DMS153 (cell line): ENCODE measurements around the gene MRPS24.

ENCODE experiments used
- DNase-seq: peaks from one replicate; lab custom pipeline; 2025; lab: John Stamatoyannopoulos, UW

Gene MRPS24

DNA sequence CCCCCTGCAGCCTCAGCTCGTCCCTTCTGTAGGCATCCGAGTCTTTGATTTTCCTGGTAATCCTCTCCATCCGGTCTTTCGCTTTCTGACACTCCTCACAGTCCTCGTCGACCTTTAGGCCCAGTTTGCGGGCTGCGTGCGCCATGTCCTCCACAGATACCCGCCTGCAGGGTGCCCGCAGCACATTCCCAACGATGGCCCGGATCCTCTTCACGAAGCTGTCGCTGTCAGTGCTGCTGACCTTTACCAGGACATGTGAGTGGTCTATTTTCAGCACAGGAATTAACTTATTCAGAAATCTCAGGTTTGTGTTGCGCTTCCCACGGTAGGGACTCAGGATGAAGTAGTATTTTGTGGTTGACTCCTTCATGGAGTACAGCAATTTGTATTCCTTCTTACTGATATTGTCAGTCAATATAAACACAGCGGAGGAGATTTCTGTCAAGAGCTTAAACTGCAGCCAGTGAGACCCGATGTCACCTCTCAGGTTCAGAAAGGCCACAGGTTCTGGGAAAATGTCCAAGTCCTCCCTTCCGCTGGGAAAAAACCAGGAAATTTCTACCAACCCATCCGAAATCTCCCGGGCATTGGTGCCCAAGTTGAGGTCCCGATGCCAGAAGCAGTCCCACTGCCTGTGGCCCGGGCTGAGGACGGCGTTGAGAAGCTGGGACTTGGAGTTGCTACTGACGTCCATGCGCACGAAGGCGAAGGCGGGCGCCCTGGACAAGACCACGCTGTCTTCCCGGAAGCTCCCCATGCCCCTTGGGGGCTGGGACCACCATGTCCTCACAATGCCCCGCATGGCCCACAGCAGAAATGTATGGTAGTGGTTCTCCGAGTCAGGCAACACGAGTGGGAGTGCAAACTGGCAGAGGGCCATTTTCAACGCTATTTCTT, 8.9 kb upstream of the MRPS24 start:
- DNase-seq: no peak

DNA sequence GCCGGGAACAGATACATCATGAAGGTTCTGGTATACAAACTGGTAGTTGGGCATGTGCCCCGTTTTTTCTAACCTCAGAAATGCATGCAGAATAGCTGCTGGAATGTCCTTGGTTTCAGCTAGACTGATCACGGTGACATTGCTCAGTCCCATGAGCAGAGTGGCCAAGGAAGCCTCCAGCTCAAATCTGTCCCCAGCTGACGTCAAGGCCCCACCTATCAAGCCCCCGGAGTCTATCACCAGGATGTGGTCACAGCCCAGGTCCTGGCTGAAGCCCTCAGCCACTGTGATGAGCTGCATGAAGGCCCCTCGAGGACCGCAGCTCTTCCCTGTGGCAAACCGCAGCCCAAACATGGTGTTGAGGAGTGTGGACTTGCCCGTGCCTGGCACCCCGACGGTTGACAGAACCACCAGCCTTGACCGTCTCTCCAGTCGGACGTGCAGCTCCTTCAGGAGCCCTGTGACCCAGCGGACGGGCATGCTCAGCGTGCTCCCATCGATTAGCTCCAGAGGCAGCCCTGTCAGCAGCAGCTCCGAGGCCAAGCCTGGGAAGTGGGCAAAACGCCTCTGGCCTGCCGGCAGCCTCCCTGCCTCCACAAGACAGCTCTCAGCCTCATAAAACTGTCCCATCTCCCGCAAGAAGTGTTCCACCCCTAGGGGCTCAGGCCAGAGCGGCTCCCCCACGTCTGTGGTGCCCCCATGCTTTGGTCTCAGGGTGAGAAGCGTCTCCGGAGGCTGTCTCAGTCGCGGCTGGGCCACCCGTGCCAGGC, 7.8 kb upstream of the MRPS24 start:
- no peak for DNase-seq

GRCh38 chr7:43876241-43876640, 6.9 kb upstream of the MRPS24 start:
- no peak for DNase-seq

GRCh38 chr7:43873300-43873699, 4.0 kb upstream of the MRPS24 start:
- DNase-seq: no peak

DNA sequence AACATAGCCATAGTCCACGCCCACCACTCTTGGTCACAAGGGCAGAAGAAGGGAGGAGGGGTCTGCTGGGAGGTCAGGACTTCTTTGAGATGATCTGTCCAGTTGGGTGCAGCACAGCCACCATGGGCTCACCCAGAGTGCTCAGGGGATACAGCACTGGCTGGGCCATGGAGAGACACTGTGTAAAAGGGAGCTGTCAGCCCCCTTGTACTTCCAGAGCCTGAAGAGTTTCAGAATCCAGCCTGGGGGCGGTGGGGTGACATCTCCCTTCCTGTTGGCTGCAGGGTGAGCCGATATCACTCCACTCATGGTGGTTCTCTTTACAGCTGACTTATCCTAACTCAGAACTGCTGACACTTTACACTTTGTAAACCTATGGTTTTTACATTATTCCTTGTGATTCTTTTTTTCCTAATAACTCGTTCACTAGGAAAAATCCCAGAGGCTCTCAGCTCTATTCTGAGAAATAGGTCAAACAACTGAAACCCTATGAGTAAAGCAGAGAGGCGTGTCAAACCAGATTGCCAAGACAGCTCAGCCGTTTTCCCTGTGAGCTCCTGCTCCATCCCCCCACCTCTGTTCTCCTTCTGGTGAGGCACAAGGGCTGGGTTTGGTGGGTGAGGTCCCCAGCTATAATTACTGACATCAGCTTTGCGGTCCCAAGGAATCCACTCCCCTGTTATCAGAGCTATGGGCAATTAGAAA, 3.2 kb upstream of the MRPS24 start:
- DNase-seq: no peak

DNA sequence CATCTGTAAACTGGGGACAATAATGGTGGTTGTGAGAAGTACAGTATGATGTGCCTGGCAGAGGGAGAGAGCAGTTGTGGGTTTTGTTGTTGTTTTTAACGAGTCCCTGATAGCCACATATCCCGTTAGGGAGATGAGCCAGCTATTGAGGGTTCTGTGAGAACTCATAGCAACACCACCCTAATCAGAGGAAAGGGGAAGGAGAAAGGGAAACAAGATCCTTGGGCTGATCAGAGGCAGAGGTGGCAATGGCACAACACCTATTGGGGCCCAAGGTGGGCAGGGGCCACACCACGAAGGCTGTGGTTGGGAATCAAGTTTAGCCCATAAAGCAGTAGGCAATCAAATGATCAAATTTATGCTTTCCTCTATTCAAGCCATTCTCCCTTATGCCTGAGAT, 1.7 kb upstream of the MRPS24 start:
- DNase-seq: no peak

DNA sequence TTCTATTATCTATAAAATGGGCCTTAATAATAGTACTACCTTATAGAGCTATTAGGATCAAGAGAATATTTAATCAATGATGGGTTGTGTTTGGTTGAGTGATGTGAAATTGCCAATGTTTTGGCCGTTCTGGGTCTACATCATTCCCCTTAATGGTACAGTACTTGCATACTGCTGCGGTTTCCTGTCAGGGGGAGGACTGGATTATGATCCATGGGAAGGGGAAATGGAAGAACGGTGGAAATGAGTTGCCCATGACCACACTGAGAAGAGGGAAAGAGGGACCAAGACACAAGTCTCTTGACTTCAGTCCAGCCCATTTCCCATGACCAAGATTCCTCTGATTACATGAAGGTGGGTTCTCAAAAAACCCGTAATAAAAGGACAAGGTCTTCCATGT, 999 bp upstream of the MRPS24 start:
- DNase-seq: no peak

GRCh38 chr7:43869867-43870240, 537 bp upstream of the MRPS24 start:
- DNase-seq: no peak

GRCh38 chr7:43868681-43869005, 674 bp downstream of the MRPS24 start:
- DNase-seq: no peak

- no peak for DNase-seq
Measured at GRCh38 chr7:43868181-43868580, 1.1 kb downstream of the MRPS24 start.

DNA sequence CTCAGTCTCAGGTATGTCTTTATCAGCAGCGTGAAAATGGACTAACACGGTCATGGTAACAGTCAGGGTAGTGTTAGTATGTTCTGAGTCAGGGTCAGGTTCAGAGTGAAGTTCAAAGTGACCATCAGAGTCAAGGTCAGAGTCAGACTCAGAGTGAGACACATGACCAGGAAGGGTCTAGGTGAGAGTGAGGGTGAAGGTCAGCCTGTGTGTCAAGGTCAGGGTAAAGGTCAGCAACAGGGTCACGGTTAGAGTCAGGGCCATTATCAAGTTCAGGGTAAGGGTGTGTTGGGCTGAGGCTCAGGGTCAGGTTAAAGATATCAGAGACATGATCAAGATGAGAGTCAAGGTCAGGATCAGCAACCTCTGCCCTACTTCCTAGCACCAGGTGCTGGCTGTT, 4.0 kb downstream of the MRPS24 start:
- no peak for DNase-seq

- no peak for DNase-seq
Measured at GRCh38 chr7:43864126-43864525, 5.2 kb downstream of the MRPS24 start.

DNA sequence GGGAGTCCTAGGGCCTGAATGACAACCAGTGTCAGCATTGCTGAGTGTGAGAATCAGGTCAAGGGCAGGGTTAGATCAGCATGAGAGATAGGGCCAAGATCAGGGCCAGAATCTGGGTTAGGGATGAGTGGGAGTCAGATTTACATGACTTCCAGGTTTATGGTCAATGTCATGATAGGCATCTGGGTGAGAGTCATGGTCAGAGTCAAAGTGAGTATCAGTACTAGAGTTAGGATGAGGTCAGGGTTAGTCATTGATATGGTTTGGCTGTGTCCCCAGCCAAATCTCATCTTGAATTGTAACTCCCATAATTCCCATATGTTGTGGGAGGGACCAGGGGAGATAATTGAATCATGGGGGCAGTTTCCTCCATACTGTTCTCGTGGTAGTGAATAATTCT, 12.3 kb downstream of the MRPS24 start:
- no peak for DNase-seq

- DNase-seq: no peak
Measured at GRCh38 chr7:43856316-43856715, 13.0 kb downstream of the MRPS24 start.

GRCh38 chr7:43855176-43855575, 14.1 kb downstream of the MRPS24 start:
- DNase-seq: no peak

- DNase-seq: no peak
Measured at GRCh38 chr7:43851805-43852204, 17.5 kb downstream of the MRPS24 start.

DNA sequence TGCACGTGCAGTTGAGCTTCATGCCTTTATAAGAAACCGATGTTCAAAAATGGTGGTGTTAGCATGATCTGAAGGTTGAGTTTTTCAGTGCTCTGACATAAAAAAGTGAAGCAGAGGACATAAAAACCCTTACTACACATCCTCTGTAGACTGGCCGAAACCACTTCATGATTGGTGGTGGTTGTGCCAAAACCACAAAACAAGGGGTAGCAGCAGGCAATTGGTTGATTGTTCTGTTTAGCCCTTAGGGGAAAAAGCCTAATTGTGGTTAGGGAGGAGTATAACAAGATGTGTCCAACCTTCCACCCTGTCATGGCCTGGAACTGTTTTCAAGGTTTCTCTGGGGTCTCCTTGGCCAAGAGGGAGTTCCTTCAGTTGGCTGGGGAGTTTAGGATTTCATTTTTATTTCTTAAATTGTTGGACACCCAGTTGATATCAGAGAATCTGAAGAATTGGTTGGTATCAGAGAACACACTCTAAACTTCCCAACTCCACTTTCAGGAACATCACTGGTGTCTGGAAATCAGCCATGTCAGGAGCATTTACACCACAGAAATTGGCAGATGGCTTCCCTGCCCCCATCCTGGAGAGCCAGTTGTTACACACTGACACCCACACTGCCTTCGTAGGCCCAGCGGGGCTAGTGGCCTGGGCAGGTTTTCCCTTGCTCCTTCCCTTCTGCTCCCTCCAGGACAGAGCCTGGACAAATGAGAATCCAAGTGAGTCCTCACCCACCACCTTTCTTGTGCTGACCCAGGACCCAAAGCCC, 18.8 kb downstream of the MRPS24 start:
- no peak for DNase-seq

GRCh38 chr7:43849047-43849446, 20.3 kb downstream of the MRPS24 start:
- no peak for DNase-seq

GRCh38 chr7:43847496-43847895, 21.8 kb downstream of the MRPS24 start:
- DNase-seq: no peak

- DNase-seq: no peak
Measured at GRCh38 chr7:43844662-43845061, 24.7 kb downstream of the MRPS24 start.

- DNase-seq: no peak
Measured at GRCh38 chr7:43844257-43844656, 25.1 kb downstream of the MRPS24 start.

DNA sequence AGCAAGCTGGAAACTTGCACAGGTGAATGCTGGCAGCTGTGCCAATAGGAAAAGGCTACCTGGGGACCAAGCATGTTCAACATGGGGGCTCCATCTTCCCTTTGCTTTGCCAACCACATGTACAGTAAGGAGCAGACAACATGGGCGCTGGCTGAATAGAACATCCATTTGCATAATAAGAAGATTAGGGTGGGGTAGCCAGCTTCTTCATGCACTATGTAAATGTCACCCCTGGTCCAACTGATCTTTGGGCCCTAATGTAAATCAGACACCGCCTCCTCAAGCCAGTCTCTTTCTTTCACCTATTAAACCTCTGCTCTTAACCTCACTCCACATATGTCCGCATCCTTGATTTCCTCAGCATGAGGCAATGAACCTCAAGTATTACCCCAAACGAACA, 26.0 kb downstream of the MRPS24 start:
- no peak for DNase-seq
